Activated T-helper 1 cell treated with anti-CD3 and anti-CD28 coated beads, Interleukin-12 subunit alpha, Interleukin-12 subunit beta, Interleukin-2, Interleukin-4 antibody, amounts not matched to agents 30 ng/mL and 10 ng/mL and 1 ng/mL, durations not matched to agents 14 hours and 24 hours and 36 hours (primary cell): ENCODE measurements around the gene AFF1. TPM values are rescaled to one million over a fixed set of nuclear protein-coding genes. Genes with fewer than 3 reads are reported as not detected.

ENCODE experiments used
- DNase-seq: peaks from one replicate; pipeline ENCODE4 v3.0.0; 2021; ENCODE audit warnings: low spot score
- H3K27ac Mint-ChIP-seq: one replicate; pipeline ENCODE4 v1.8.0; 2021; ENCODE audit warnings: mild to moderate bottlenecking, mixed read lengths
- H3K27me3 Mint-ChIP-seq: one replicate; pipeline ENCODE4 v1.8.0; 2022; ENCODE audit warnings: mild to moderate bottlenecking, moderate library complexity, mixed read lengths; ENCODE audit not compliant: insufficient read depth
- H3K36me3 Mint-ChIP-seq: one replicate; pipeline ENCODE4 v1.8.0; 2021; ENCODE audit warnings: low read depth, mixed read lengths
- H3K4me1 Mint-ChIP-seq: one replicate; pipeline ENCODE4 v1.8.0; 2021; ENCODE audit warnings: low read depth, mixed read lengths
- H3K4me3 Mint-ChIP-seq: one replicate; pipeline ENCODE4 v1.8.0; 2021; ENCODE audit warnings: mild to moderate bottlenecking, moderate library complexity, mixed read lengths
- H3K9me3 Mint-ChIP-seq: one replicate; pipeline ENCODE4 v1.8.0; 2021; ENCODE audit warnings: mixed read lengths
- intact Hi-C: fragments of 100-400 bp; cut with micrococcal nuclease; formaldehyde crosslinking; loops from one replicate; pipeline ENCODE4 v1.15.1; 2024
- total RNA-seq: library from RNA; stranded (reverse); gene quantifications from 2 replicates; pipeline ENCODE4 v1.2.3, GENCODE V29; 2022

The AFF1 gene
- total RNA-seq, 1 donor from 2014 or later, result 47.0 TPM

- Mint-ChIP-seq H3K27me3 (no peaks in the 10 kb centered on the region), H3K4me3 (no peak overlapping the region), H3K9me3 (no peaks in the 10 kb centered on the region), H3K27ac (no peak overlapping the region), H3K36me3 (peaks cover 15% of the 10 kb centered on the region), H3K4me1 (peaks cover 37% of the 10 kb centered on the region)
- intact Hi-C loops, result no loop called here
- no peak for DNase-seq
These were observed 154.6 kb downstream of the AFF1 start for GRCh38 chr4:87089368-87089767.

GRCh38 chr4:87090305-87090704 lies 155.5 kb downstream of the AFF1 start:
- intact Hi-C loops, result loop anchor here (5.0 kb wide), 1 partner anchor 593 kb away; no protein-coding TSS in a partner anchor

GRCh38 chr4:87092389-87093141 lies 157.8 kb downstream of the AFF1 start:
- Mint-ChIP-seq H3K36me3 (peaks cover 15% of the 10 kb centered on the region), H3K4me3 (no peak overlapping the region), H3K9me3 (no peaks in the 10 kb centered on the region), H3K27me3 (no peaks in the 10 kb centered on the region), H3K4me1 (peaks cover 30% of the 10 kb centered on the region), H3K27ac (peak overlapping the region; percentile 3)
- DNase-seq, result no peak
- intact Hi-C loops, result loop anchor here (1.0 to 5.0 kb wide), 6 partner anchors 11 to 595 kb away; no protein-coding TSS in a partner anchor

More at GRCh38 chr4:87090305-87090704, 155.5 kb downstream of the AFF1 start:
- Mint-ChIP-seq H3K36me3 (peaks cover 11% of the 10 kb centered on the region), H3K9me3 (no peaks in the 10 kb centered on the region), H3K4me1 (peaks cover 30% of the 10 kb centered on the region), H3K27me3 (no peaks in the 10 kb centered on the region), H3K4me3 (no peak overlapping the region), H3K27ac (no peak overlapping the region)
- no peak for DNase-seq

- peak; percentile 22 for DNase-seq
- no peaks in the 10 kb centered on the region for H3K27me3 Mint-ChIP-seq
- H3K36me3 Mint-ChIP-seq, result peaks cover 15% of the 10 kb centered on the region
- intact Hi-C loops, result loop anchor here (1.0 to 5.0 kb wide), 6 partner anchors 10 to 596 kb away; no protein-coding TSS in a partner anchor
- H3K9me3 Mint-ChIP-seq, result no peaks in the 10 kb centered on the region
- peak overlapping the region; percentile 62 for H3K27ac Mint-ChIP-seq
- peaks cover 25% of the 10 kb centered on the region for H3K4me1 Mint-ChIP-seq
- no peak overlapping the region for H3K4me3 Mint-ChIP-seq
These were observed 158.8 kb downstream of the AFF1 start for GRCh38 chr4:87093443-87094123.

GRCh38 chr4:87097075-87097474 lies 162.3 kb downstream of the AFF1 start:
- intact Hi-C loops, result no loop called here
- H3K27me3 Mint-ChIP-seq, result no peaks in the 10 kb centered on the region
- peaks cover 19% of the 10 kb centered on the region for H3K4me1 Mint-ChIP-seq
- H3K36me3 Mint-ChIP-seq, result peaks cover 19% of the 10 kb centered on the region
- no peaks in the 10 kb centered on the region for H3K9me3 Mint-ChIP-seq
- H3K4me3 Mint-ChIP-seq, result no peak overlapping the region
- no peak for DNase-seq
- H3K27ac Mint-ChIP-seq, result no peak overlapping the region

GRCh38 chr4:87100168-87100567 lies 165.4 kb downstream of the AFF1 start:
- no peaks in the 10 kb centered on the region for H3K9me3 Mint-ChIP-seq
- peaks cover 19% of the 10 kb centered on the region for H3K4me1 Mint-ChIP-seq
- intact Hi-C loops, result loop anchor here (5.0 kb wide), 2 partner anchors 122 to 558 kb away; partner anchors contain the start of gene KLHL8
- H3K4me3 Mint-ChIP-seq, result no peak overlapping the region
- DNase-seq, result no peak
- peaks cover 19% of the 10 kb centered on the region for H3K36me3 Mint-ChIP-seq
- no peak overlapping the region for H3K27ac Mint-ChIP-seq
- no peaks in the 10 kb centered on the region for H3K27me3 Mint-ChIP-seq

- Mint-ChIP-seq H3K27ac (no peak overlapping the region), H3K27me3 (no peaks in the 10 kb centered on the region), H3K36me3 (peaks cover 24% of the 10 kb centered on the region), H3K9me3 (no peaks in the 10 kb centered on the region), H3K4me3 (no peak overlapping the region), H3K4me1 (peaks cover 19% of the 10 kb centered on the region)
- DNase-seq, result no peak
- intact Hi-C loops, result loop anchor here (5.0 kb wide), 2 partner anchors 121 to 559 kb away; partner anchors contain the start of gene KLHL8
These were observed 166.9 kb downstream of the AFF1 start for GRCh38 chr4:87101543-87102199.

- Mint-ChIP-seq H3K27ac (no peak overlapping the region), H3K27me3 (no peaks in the 10 kb centered on the region), H3K36me3 (peaks cover 30% of the 10 kb centered on the region), H3K4me1 (peaks cover 19% of the 10 kb centered on the region), H3K4me3 (no peak overlapping the region), H3K9me3 (no peaks in the 10 kb centered on the region)
- intact Hi-C loops, result loop anchor here (1.0 to 5.0 kb wide), 5 partner anchors 10 to 561 kb away; partner anchors contain the start of gene KLHL8
- DNase-seq, result no peak
These were observed 168.3 kb downstream of the AFF1 start for GRCh38 chr4:87103086-87103485.

GRCh38 chr4:87103691-87104187 lies 168.9 kb downstream of the AFF1 start:
- H3K9me3 Mint-ChIP-seq, result no peaks in the 10 kb centered on the region
- peaks cover 19% of the 10 kb centered on the region for H3K4me1 Mint-ChIP-seq
- no peak for DNase-seq
- H3K27me3 Mint-ChIP-seq, result no peaks in the 10 kb centered on the region
- H3K4me3 Mint-ChIP-seq, result peak overlapping the region; percentile 19
- H3K36me3 Mint-ChIP-seq, result peaks cover 35% of the 10 kb centered on the region
- intact Hi-C loops, result loop anchor here (1.0 to 5.0 kb wide), 5 partner anchors 10 to 561 kb away; partner anchors contain the start of gene KLHL8
- H3K27ac Mint-ChIP-seq, result peak overlapping the region; percentile 29

- Mint-ChIP-seq H3K4me1 (peaks cover 19% of the 10 kb centered on the region), H3K9me3 (no peaks in the 10 kb centered on the region), H3K27me3 (no peaks in the 10 kb centered on the region), H3K4me3 (no peak overlapping the region), H3K27ac (no peak overlapping the region), H3K36me3 (peaks cover 34% of the 10 kb centered on the region)
- intact Hi-C loops, result no loop called here
- no peak for DNase-seq
These were observed 170.5 kb downstream of the AFF1 start for GRCh38 chr4:87105101-87105845.

GRCh38 chr4:87108142-87108546 lies 173.3 kb downstream of the AFF1 start:
- Mint-ChIP-seq H3K27ac (no peak overlapping the region), H3K27me3 (no peaks in the 10 kb centered on the region), H3K9me3 (no peaks in the 10 kb centered on the region), H3K4me3 (no peak overlapping the region), H3K4me1 (peaks cover 19% of the 10 kb centered on the region), H3K36me3 (peaks cover 33% of the 10 kb centered on the region)
- intact Hi-C loops, result no loop called here
- DNase-seq, result no peak

GRCh38 chr4:87109121-87109520 lies 174.3 kb downstream of the AFF1 start:
- H3K9me3 Mint-ChIP-seq, result no peaks in the 10 kb centered on the region
- H3K36me3 Mint-ChIP-seq, result peaks cover 33% of the 10 kb centered on the region
- H3K4me1 Mint-ChIP-seq, result peaks cover 10% of the 10 kb centered on the region
- H3K27ac Mint-ChIP-seq, result no peak overlapping the region
- DNase-seq, result no peak
- H3K27me3 Mint-ChIP-seq, result no peaks in the 10 kb centered on the region
- intact Hi-C loops, result no loop called here
- no peak overlapping the region for H3K4me3 Mint-ChIP-seq
